ENCODE results near the gene MYCT1. TPM values are rescaled to one million over a fixed set of nuclear protein-coding genes. Genes with fewer than 3 reads are reported as not detected.

Gene MYCT1
- total RNA-seq, 1 experiment from 2014 or later: not detected

DNA sequence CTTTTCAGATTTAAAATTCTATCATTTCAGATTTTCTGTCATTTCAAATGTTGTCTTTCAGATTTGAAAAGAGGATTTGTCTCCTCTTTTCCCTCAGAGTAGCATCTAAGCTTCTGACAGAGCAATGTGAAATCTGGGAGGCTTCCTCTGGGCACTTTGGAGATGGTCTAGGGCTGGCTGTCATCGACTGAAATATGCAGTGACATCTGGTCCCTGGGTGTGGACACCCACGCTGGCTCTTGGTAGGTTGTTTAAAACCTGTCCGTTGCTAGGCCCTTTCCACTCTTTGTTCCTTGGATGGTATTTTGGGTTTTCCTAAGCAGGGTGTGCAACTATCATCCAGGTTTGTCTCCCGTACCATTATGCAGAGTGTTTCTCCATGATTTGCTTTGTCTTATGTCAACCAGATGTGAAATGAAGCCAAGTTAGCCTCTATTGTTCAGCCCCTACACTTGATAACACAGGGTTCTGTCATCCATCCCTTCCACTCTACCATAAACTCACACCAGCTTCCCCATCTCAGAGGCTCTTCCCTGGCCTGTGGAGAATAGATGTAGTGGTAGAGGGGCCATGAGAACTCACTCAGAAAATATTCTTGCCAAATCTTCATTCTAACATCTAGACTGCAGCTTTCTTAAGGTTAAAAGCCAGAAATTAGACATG, 47.9 kb downstream of the MYCT1 start:
- Histone ChIP-seq H3K9ac (ENCODE audit: low read length) (no peak overlapping the region), H3K4me1 (ENCODE audit: control insufficient read depth in 1 of 2, insufficient read depth in 2 of 2, low read length in 2 of 2) (no peaks in the 10 kb centered on the region; a peak in 1 of 4 replicates), H4K20me1 (ENCODE audit: insufficient read depth) (no peaks in the 10 kb centered on the region), H3K4me3 (replicated peaks in 1 of 2; ENCODE audit: low read depth in 1 of 2, low read length in 2 of 2) (no peak overlapping the region), H3K27me3 (ENCODE audit: insufficient read depth, low read length) (peaks cover 32% of the 10 kb centered on the region), H3K27ac (ENCODE audit: low read depth, low read length) (no peak overlapping the region), H2AFZ (ENCODE audit: low read depth, low read length, poor library complexity, severe bottlenecking) (no peak overlapping the region), H3K9me2 (ENCODE audit: insufficient read depth) (no peaks in the 10 kb centered on the region), H3K4me2 (ENCODE audit: low read length) (no peak overlapping the region), H3K79me2 (ENCODE audit: insufficient read depth, low read length) (no peaks in the 10 kb centered on the region), H3K9me3 (ENCODE audit: control insufficient read depth in 1 of 2, insufficient read depth in 1 of 2, low read depth in 1 of 2, low read length in 2 of 2) (no peaks in the 10 kb centered on the region), H3K36me3 (ENCODE audit: control insufficient read depth in 1 of 2, insufficient read depth in 2 of 2, low read length in 2 of 2) (no peaks in the 10 kb centered on the region)
- DNase-seq (ENCODE audit: low read depth, low spot score) (no peak), ATAC-seq (no peak)
- BruUV-seq (replicated peaks): no TSS peak
- TF ChIP-seq SRF (IDR thresholded peaks at IDR 0.05; ENCODE audit: low read depth): no peak
- TF ChIP-seq TCF7L2 (IDR thresholded peaks at IDR 0.05; ENCODE audit: borderline replicate concordance, extremely low read depth, insufficient read depth, insufficient read length): no peak
- TF ChIP-seq EZH2phosphoT487 (IDR thresholded peaks at IDR 0.05; ENCODE audit: borderline replicate concordance): no peak
- TF ChIP-seq, protein P1, sequence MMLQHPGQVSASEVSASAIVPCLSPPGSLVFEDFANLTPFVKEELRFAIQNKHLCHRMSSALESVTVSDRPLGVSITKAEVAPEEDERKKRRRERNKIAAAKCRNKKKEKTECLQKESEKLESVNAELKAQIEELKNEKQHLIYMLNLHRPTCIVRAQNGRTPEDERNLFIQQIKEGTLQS (IDR thresholded peaks at IDR 0.05): no peak
- TF ChIP-seq JUND (IDR thresholded peaks at IDR 0.05): no peak
- TF ChIP-seq SIN3A (IDR thresholded peaks at IDR 0.05; ENCODE audit: low read depth): no peak
- no peak for TF ChIP-seq EZH2 (IDR thresholded peaks at IDR 0.05)
- no peak for TF ChIP-seq ZFX (IDR thresholded peaks at IDR 0.05)
- no peak for TF ChIP-seq CEBPB (IDR thresholded peaks at IDR 0.05; ENCODE audit: low read depth)
- TF ChIP-seq FOSL1 (IDR thresholded peaks at IDR 0.05; ENCODE audit: low read depth): no peak
- no peak for TF ChIP-seq RAD21 (IDR thresholded peaks at IDR 0.05; ENCODE audit: low read depth)
- TF ChIP-seq, protein P2, sequence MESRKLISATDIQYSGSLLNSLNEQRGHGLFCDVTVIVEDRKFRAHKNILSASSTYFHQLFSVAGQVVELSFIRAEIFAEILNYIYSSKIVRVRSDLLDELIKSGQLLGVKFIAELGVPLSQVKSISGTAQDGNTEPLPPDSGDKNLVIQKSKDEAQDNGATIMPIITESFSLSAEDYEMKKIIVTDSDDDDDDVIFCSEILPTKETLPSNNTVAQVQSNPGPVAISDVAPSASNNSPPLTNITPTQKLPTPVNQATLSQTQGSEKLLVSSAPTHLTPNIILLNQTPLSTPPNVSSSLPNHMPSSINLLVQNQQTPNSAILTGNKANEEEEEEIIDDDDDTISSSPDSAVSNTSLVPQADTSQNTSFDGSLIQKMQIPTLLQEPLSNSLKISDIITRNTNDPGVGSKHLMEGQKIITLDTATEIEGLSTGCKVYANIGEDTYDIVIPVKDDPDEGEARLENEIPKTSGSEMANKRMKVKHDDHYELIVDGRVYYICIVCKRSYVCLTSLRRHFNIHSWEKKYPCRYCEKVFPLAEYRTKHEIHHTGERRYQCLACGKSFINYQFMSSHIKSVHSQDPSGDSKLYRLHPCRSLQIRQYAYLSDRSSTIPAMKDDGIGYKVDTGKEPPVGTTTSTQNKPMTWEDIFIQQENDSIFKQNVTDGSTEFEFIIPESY (IDR thresholded peaks at IDR 0.05; ENCODE audit: extremely low read depth, insufficient replicate concordance, low read length): no peak
- no peak for TF ChIP-seq ZNF274 (IDR thresholded peaks at IDR 0.05; ENCODE audit: low read depth, low read length)
- TF ChIP-seq POLR2A (IDR thresholded peaks at IDR 0.05; ENCODE audit: borderline replicate concordance, extremely low read depth, insufficient read depth, insufficient read length): no peak
- TF ChIP-seq, protein P3, sequence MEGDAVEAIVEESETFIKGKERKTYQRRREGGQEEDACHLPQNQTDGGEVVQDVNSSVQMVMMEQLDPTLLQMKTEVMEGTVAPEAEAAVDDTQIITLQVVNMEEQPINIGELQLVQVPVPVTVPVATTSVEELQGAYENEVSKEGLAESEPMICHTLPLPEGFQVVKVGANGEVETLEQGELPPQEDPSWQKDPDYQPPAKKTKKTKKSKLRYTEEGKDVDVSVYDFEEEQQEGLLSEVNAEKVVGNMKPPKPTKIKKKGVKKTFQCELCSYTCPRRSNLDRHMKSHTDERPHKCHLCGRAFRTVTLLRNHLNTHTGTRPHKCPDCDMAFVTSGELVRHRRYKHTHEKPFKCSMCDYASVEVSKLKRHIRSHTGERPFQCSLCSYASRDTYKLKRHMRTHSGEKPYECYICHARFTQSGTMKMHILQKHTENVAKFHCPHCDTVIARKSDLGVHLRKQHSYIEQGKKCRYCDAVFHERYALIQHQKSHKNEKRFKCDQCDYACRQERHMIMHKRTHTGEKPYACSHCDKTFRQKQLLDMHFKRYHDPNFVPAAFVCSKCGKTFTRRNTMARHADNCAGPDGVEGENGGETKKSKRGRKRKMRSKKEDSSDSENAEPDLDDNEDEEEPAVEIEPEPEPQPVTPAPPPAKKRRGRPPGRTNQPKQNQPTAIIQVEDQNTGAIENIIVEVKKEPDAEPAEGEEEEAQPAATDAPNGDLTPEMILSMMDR (IDR thresholded peaks at IDR 0.05 in 2 of 3, conservative IDR thresholded peaks at IDR 0.05 in 1 of 3; ENCODE audit: borderline replicate concordance in 1 of 3, insufficient read depth in 1 of 3, low read depth in 2 of 3, low read length in 2 of 3): no peak
- TF ChIP-seq YY1 (IDR thresholded peaks at IDR 0.05; ENCODE audit: extremely low read depth, insufficient replicate concordance, low read depth, low read length): no peak
- TF ChIP-seq, protein P4, sequence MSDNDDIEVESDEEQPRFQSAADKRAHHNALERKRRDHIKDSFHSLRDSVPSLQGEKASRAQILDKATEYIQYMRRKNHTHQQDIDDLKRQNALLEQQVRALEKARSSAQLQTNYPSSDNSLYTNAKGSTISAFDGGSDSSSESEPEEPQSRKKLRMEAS (IDR thresholded peaks at IDR 0.05): no peak
- no peak for TF ChIP-seq EGR1 (IDR thresholded peaks at IDR 0.05; ENCODE audit: low read depth)
- TF ChIP-seq, protein P5, sequence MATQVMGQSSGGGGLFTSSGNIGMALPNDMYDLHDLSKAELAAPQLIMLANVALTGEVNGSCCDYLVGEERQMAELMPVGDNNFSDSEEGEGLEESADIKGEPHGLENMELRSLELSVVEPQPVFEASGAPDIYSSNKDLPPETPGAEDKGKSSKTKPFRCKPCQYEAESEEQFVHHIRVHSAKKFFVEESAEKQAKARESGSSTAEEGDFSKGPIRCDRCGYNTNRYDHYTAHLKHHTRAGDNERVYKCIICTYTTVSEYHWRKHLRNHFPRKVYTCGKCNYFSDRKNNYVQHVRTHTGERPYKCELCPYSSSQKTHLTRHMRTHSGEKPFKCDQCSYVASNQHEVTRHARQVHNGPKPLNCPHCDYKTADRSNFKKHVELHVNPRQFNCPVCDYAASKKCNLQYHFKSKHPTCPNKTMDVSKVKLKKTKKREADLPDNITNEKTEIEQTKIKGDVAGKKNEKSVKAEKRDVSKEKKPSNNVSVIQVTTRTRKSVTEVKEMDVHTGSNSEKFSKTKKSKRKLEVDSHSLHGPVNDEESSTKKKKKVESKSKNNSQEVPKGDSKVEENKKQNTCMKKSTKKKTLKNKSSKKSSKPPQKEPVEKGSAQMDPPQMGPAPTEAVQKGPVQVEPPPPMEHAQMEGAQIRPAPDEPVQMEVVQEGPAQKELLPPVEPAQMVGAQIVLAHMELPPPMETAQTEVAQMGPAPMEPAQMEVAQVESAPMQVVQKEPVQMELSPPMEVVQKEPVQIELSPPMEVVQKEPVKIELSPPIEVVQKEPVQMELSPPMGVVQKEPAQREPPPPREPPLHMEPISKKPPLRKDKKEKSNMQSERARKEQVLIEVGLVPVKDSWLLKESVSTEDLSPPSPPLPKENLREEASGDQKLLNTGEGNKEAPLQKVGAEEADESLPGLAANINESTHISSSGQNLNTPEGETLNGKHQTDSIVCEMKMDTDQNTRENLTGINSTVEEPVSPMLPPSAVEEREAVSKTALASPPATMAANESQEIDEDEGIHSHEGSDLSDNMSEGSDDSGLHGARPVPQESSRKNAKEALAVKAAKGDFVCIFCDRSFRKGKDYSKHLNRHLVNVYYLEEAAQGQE (IDR thresholded peaks at IDR 0.05; ENCODE audit: low read depth): no peak
- intact Hi-C loops (cut with micrococcal nuclease): loop anchor here (5.0 kb wide), 1 partner anchor 277 kb away; no protein-coding TSS in a partner anchor
- POLR2A ChIA-PET: no interaction called here
- RAD21 ChIA-PET (ENCODE audit: low non-redundant PET in 1 of 2, low total read pairs in 2 of 2, uncharacterized antibody in 2 of 2, unreplicated experiment in 2 of 2): no interaction called here
- CTCF ChIA-PET: no interaction called here

All from HCT116 (cell line).